Kidney epithelial cell (primary cell): ENCODE measurements around the gene TMEM178A. TPM values are rescaled to one million over a fixed set of nuclear protein-coding genes. Genes with fewer than 3 reads are reported as not detected.

Experiments used
- DNase-seq: peaks from one replicate; pipeline ENCODE4 v3.0.0-alpha.2; 2010; ENCODE audit warnings: low read depth
- H3K27me3 ChIP-seq: 2 replicates; pipeline ENCODE4 v1.6.0; 2011; ENCODE audit warnings: low read length; ENCODE audit not compliant: control insufficient read depth, insufficient read depth
- H3K36me3 ChIP-seq: 2 replicates; pipeline ENCODE4 v1.5.1; 2011; ENCODE audit warnings: low read length; ENCODE audit not compliant: control insufficient read depth, insufficient read depth
- H3K4me3 ChIP-seq: 2 replicates; pipeline ENCODE4 v1.5.1; 2011; ENCODE audit warnings: low read depth, mild to moderate bottlenecking, control low read depth, low read length
- total RNA-seq: library from RNA; depleted of rRNA; stranded (reverse); fragments of >200 nt; gene quantifications from 2 replicates; pipeline ENCODE4 v1.2.3, GENCODE V29; 2015
- TF ChIP-seq, protein P1 (sequence below): IDR thresholded peaks from 2 replicates; pipeline ENCODE4 v1.5.1; 2011; ENCODE audit warnings: mild to moderate bottlenecking, moderate library complexity, low read length, control low read depth, inconsistent platforms; ENCODE audit not compliant: insufficient read depth, poor library complexity, severe bottlenecking

The TMEM178A gene
- total RNA-seq, 1 donor from 2014 or later = 1.7 TPM

GRCh38 chr2:39719317-39719716, 53.6 kb downstream of the TMEM178A start:
- no peak for DNase-seq
- H3K36me3 ChIP-seq = no peaks in the 10 kb centered on the region
- TF ChIP-seq, protein P1, sequence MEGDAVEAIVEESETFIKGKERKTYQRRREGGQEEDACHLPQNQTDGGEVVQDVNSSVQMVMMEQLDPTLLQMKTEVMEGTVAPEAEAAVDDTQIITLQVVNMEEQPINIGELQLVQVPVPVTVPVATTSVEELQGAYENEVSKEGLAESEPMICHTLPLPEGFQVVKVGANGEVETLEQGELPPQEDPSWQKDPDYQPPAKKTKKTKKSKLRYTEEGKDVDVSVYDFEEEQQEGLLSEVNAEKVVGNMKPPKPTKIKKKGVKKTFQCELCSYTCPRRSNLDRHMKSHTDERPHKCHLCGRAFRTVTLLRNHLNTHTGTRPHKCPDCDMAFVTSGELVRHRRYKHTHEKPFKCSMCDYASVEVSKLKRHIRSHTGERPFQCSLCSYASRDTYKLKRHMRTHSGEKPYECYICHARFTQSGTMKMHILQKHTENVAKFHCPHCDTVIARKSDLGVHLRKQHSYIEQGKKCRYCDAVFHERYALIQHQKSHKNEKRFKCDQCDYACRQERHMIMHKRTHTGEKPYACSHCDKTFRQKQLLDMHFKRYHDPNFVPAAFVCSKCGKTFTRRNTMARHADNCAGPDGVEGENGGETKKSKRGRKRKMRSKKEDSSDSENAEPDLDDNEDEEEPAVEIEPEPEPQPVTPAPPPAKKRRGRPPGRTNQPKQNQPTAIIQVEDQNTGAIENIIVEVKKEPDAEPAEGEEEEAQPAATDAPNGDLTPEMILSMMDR = no peak

GRCh38 chr2:39720970-39721369, 55.3 kb downstream of the TMEM178A start:
- Histone ChIP-seq H3K27me3 (no peaks in the 10 kb centered on the region), H3K36me3 (no peaks in the 10 kb centered on the region), H3K4me3 (no peak overlapping the region)
- TF ChIP-seq, protein P1 = no peak
- DNase-seq = no peak

More at GRCh38 chr2:39719317-39719716, 53.6 kb downstream of the TMEM178A start:
- no peaks in the 10 kb centered on the region for H3K27me3 ChIP-seq
- no peak overlapping the region for H3K4me3 ChIP-seq

GRCh38 chr2:39723497-39723896, 57.8 kb downstream of the TMEM178A start:
- Histone ChIP-seq H3K4me3 (no peak overlapping the region), H3K27me3 (no peaks in the 10 kb centered on the region)
- TF ChIP-seq, protein P1 = no peak

DNA sequence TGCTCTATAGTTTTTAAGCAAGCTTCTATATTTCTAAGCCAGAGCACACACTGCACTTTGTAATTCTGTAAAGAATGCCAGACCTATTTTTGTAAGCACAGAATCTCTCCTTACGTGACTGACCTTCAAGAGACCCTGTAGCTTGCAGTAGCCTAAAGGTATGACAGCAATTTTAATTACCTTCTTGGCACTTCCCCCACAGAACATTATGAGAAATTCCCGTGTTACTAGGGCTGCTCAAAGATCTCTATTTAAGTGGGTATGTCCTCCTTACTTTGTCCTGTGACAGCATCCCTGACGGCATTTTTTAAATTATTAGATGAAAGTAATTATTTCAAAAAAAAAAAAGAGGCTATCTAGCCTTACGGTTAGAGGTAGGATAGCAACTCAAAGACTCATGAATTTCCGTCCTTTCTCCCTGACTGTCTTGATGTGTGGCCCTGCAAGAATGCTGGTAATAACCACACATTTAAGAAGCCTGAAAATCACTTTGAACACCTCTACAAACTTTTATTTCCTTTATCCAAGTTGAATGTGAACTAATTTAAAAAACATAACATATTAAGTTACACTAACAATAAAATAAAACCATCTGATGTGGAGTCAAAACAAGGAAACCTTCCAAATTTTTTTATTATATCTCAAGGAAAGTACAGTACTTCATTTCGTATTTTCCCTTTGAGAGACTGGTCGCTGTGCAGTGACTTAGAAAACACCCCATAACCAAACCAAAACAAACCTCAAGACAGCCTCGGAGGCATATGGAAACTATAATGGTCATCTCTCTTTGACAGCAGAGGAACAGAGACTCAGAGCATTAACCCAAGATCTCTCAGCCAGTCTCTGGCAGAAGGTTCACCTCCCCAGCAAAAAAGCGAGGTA, 58.5 kb downstream of the TMEM178A start:
- H3K4me3 ChIP-seq = no peak overlapping the region
- no peak for DNase-seq

More at GRCh38 chr2:39723497-39723896, 57.8 kb downstream of the TMEM178A start:
- no peak for DNase-seq
- H3K36me3 ChIP-seq = no peaks in the 10 kb centered on the region

GRCh38 chr2:39724828-39725144, 59.1 kb downstream of the TMEM178A start:
- no peak for DNase-seq
- no peak overlapping the region for H3K4me3 ChIP-seq
- TF ChIP-seq, protein P1 = no peak
- no peaks in the 10 kb centered on the region for H3K36me3 ChIP-seq
- no peaks in the 10 kb centered on the region for H3K27me3 ChIP-seq

More for the DNA sequence above, 58.5 kb downstream of the TMEM178A start:
- TF ChIP-seq, protein P1 = no peak
- H3K27me3 ChIP-seq = no peaks in the 10 kb centered on the region
- H3K36me3 ChIP-seq = no peaks in the 10 kb centered on the region
